ENCODE results near the gene CNDP1.

DNA sequence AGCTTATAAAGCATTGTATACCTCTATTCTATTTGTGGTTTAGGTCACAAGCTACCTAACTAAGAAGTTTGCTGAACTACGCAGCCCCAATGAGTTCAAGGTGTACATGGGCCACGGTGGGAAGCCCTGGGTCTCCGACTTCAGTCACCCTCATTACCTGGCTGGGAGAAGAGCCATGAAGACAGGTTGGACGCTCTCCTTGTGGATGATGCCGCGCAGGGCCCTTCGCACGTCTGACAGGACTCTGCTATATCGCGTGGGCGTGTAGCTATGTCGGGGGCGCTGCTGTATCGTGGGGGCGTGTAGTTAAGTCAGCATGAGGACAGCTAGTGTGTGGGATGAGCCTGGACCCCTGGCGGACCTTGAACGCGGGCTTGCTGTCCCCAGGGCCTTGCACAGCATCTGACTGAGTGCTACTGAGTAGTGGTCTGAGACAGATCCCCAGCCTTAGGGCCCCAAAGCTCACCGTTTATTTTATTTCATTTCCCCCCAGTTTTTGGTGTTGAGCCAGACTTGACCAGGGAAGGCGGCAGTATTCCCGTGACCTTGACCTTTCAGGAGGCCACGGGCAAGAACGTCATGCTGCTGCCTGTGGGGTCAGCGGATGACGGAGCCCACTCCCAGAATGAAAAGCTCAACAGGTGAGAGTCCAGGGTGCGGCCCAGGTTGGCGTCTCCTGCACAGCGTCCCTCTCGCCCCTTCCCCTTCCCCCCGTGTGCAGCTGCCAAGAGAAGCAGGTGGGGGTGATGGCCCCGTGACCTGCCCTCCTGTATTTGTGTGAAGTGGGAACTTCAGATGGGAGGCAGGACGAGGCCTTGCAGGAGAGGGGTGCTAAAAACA lies 15.6 kb upstream of the CNDP1 start:
- TF ChIP-seq, protein P1, sequence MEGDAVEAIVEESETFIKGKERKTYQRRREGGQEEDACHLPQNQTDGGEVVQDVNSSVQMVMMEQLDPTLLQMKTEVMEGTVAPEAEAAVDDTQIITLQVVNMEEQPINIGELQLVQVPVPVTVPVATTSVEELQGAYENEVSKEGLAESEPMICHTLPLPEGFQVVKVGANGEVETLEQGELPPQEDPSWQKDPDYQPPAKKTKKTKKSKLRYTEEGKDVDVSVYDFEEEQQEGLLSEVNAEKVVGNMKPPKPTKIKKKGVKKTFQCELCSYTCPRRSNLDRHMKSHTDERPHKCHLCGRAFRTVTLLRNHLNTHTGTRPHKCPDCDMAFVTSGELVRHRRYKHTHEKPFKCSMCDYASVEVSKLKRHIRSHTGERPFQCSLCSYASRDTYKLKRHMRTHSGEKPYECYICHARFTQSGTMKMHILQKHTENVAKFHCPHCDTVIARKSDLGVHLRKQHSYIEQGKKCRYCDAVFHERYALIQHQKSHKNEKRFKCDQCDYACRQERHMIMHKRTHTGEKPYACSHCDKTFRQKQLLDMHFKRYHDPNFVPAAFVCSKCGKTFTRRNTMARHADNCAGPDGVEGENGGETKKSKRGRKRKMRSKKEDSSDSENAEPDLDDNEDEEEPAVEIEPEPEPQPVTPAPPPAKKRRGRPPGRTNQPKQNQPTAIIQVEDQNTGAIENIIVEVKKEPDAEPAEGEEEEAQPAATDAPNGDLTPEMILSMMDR (tag by site-specific recombination; IDR thresholded peaks at IDR 0.05) = no peak
- TF ChIP-seq TCF7L2 (IDR thresholded peaks at IDR 0.05; ENCODE audit: borderline replicate concordance, low read depth, low read length) (no peak), YY2 (tag by site-specific recombination; IDR thresholded peaks at IDR 0.05) (no peak), ZNF544 (tag by site-specific recombination; IDR thresholded peaks at IDR 0.05) (no peak), ZNF776 (tag by site-specific recombination; IDR thresholded peaks at IDR 0.05; ENCODE audit: borderline replicate concordance) (no peak), ELK4 (IDR thresholded peaks at IDR 0.05; ENCODE audit: borderline replicate concordance, low read depth, low read length) (no peak), ZNF658 (tag by site-specific recombination; IDR thresholded peaks at IDR 0.05) (no peak), ZNF121 (tag by site-specific recombination; IDR thresholded peaks at IDR 0.05) (no peak), ZNF391 (tag by site-specific recombination; IDR thresholded peaks at IDR 0.05; ENCODE audit: borderline replicate concordance, low read depth) (no peak), ZNF350 (tag by site-specific recombination; IDR thresholded peaks at IDR 0.05) (no peak)

All from HEK293 (cell line).